Hypothalamus (tissue), 51 donors: Measurements from ENCODE around the gene EPHX1.

ENCODE experiments used
- DNase-seq, 51 donors: peaks; one replicate each; lab custom pipeline; 2025; lab: John Stamatoyannopoulos, UW

Gene EPHX1

DNA sequence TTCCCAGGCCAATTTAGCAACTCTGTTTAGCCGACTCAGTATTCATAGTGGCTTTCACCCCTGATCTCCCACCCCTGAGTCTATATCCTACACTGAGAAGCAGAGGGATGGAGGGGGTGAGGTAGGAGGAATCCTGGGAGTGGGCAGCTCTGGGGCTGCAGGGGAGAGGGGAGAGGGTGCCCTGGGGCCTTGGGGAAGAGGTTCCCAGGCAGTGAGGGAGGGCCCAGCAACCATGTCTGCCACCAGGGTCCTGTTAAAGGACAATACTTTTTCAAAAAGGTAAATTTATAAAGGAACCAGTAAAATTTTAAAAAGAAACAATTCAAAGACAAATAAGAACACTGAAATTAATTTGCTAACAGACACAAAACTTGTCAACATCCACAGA is 30.3 kb downstream of the EPHX1 start:
- DNase-seq, result no peak

DNA sequence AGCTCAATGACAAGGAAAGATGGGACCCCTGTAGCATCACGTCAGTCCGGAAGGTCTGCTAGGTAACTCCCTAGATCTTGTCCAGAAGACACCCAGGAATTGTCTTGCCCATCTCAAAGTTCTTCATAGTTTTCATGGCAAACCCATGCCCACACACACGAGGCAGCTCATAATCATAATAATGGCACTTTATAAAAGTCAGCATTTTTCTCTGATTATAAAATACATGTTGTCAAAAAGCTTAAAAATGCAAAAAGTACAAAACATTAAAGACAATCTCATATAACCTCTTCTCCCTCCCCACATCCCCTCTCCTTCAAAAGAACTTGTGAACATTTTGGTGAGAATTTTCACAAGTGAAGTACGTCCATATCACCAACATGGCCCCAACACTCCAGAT is 30.8 kb downstream of the EPHX1 start:
- no peak for DNase-seq

DNA sequence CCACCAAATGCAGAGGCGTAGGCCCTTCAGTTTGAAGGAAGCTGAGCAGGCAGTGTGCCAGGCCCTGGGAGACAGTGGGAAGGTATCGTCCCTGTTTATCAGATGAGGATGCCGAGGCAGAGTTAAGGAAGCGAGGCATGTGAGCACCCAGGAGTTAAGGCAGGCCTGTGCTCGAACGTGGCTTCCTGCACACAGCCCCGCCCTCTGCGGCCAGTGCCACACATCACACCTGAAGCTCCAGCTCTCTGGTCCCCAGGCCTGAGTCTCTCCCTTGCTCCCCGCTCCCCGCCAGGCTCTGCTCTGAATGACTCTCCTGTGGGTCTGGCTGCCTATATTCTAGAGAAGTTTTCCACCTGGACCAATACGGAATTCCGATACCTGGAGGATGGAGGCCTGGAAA is 32.1 kb downstream of the EPHX1 start:
- no peak for DNase-seq

DNA sequence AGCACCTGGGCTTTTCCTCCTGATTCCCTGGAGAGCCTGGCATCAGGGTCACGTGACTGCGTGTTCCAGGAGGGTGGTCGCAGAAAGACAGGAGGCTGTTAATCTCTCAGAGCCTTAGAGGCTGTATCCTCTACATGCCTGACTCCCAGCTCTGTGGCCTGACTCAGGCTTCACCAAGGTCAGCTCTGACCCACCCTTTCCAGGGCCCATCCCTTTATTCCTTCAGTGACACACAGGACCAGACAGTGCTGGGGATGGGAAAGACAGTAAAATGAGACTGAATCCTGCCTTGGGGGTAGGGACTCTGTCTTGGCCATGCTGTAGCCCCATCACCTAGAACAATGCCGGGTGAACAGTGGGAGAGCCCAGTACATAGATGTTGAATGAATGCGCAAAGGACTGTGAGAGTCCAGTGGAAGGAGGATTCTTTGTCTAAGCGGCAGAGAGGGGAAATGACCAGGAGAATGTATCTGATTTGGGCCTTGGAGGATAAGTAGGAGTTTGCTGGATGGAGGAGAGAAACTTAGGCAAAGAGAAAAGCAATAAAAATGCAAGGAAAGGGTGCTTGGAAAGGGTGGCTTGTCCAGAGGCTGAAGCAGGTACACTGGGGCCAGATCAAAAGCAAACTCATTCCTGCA is 33.0 kb downstream of the EPHX1 start:
- DNase-seq, result no peak

DNA sequence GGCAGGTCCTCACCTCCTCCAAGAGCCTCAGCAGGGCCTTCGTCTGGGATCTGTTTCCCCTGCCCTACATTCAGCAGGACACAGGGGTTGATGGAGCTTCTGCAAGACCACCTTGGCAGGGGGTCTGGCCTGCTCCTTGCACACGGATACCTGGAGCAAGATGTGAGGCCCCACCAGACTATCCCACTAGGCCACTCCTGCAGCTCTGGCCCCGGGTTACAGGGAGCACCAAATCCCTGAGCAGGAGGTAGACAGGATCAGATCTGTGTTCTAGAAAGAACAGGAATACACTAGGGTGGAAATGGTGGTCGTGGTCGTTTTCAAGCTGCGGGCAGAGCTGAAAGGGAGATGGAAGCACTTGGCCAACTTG is 33.5 kb downstream of the EPHX1 start:
- no peak for DNase-seq

DNA sequence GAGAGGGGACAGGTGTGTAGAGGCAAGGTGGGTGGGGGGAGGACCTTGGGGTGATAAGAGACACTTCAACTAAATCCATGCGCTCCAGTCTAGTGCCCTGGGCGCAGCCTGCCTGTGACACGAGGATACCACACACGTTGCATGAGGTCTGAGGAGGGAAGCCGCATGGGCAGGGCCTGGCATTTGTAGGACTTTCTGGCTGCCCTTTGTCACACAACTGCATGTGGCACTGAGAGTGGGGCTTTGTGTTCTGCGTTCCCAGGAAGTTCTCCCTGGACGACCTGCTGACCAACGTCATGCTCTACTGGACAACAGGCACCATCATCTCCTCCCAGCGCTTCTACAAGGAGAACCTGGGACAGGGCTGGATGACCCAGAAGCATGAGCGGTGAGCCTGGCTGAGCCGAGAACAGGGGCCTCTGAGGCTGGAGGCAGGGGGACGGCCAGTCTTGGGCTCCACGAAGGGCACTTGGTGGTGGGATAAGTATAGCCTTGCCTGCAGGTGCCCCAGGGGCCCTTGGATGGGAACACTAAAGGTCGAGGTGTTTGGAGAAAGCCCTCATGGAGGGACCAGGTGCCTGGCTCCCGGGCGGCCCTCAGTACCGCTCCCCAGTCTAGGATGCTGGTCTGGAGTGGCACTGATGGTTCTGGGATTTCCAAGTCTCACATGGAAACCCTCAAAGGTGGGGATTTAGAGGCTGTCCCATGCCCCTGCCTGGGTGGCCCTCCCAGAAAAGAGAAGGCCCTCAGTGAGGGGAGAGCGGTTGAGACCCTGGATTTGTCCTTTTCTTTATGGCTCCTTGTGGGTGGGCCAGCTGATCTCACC is 34.5 kb downstream of the EPHX1 start:
- DNase-seq, result peak in 2 of 51 donors; percentile 37 to 44

DNA sequence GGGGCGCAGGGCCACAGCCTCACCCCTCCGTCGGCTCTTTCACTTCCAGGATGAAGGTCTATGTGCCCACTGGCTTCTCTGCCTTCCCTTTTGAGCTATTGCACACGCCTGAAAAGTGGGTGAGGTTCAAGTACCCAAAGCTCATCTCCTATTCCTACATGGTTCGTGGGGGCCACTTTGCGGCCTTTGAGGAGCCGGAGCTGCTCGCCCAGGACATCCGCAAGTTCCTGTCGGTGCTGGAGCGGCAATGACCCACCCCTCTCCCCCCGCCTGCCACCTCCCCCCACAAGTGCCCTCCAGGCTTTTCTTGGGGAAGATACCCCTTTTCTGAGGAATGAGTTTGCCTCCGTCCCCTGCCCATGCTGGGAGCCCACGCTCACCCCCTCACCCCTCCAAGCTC is 35.2 kb downstream of the EPHX1 start:
- DNase-seq, result no peak

DNA sequence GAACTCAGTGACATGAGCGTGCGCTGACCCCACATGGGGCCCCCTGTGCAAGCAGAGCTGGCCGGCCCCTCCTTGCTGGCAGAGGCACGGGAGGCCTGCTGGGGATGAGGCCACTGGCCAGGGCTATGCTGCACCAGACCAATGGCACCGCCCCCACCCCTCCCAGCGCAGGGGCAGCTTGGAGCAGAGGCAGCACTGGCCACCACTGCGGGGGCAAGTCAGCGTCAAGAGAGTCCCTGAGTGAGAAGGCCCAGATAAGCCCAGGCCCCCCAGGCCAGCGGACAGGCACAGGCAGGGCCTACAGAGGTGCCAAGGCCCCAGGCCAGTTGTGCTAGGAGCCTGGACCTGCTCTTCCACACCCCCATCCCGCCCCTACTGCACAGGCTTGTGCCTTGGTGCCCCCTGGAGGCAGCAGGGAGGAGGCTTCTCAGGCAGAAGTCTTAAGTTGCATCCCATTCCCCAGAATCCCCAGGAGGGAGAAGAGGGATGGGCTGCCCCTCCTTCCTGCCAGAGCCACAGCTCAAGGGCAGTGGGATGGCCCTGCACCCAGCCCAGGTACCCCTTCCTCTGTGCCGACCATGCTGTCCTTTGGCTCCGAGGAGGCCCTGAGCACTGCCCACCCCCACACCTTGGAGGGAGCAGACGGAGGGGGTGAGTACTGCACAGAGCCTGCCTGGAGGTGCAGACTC is 35.8 kb downstream of the EPHX1 start:
- peak in 26 of 51 donors; percentile 15 to 67 (median 38) for DNase-seq

DNA sequence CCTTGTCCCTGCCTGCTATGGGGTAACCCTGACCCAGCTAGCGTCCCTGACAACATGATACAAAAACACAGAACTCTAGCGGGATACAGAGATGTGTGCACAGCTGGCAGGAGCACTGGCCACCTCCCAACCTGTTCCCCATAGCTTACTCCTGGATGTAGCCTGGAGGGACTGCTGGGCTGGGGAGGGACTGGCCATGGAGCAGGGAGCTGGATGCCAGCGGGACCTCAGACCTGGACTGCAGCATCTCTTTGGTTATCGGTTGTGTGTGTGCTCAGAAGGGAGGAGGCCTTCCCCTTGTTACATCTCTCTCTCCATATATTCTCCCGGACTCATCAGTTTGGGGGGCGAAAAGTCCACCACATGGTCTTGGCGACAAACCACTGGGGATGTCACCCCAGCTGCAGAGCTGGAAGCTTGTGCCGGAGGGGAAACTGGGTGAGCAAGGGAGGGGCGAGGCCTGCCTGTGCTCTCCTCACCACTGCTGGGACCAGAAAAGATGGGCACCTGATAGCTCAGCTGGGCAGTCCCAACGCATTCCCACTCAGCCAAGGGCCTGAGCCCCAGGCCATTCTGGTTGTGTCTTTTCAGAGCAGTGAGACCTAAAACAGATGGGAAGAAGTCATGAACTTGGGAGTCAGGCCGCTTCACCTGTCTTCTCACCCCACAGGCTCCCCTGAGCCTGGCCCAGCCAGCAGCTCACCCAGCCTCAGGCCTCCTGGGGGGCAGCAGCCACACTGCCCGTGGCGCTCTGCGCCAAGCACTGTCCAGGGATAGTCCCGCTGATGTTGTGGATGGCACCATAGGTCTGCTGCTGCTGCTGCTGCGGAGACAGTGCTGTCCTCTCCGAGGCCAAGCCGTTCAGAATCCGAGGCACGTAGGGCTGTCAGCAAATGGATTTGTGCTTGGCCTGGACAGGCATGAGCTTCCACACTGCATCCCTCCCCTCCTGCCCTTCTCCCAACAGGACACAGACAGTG is 36.7 kb downstream of the EPHX1 start:
- peak in 6 of 51 donors; percentile 18 to 48 (median 32) for DNase-seq

DNA sequence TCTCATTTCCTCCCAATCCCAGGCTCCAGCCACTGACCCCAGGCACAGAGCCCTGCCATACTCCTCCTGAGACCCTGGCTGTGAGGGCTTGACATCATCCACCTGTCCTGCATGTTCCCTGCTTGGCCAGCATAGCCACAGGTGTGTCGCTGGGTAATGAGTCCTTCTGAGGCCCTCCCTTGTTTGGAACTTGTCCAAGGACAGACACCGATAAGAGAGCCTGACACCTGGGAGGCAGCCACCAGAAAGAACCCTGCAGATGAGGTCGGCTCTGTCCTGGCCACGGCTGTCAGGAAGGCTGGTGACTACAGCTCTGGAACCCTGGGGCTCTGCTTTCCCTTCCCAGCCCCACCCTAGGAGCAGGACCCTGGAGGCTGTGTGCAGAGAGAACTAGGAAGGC is 37.7 kb downstream of the EPHX1 start:
- DNase-seq, result no peak

DNA sequence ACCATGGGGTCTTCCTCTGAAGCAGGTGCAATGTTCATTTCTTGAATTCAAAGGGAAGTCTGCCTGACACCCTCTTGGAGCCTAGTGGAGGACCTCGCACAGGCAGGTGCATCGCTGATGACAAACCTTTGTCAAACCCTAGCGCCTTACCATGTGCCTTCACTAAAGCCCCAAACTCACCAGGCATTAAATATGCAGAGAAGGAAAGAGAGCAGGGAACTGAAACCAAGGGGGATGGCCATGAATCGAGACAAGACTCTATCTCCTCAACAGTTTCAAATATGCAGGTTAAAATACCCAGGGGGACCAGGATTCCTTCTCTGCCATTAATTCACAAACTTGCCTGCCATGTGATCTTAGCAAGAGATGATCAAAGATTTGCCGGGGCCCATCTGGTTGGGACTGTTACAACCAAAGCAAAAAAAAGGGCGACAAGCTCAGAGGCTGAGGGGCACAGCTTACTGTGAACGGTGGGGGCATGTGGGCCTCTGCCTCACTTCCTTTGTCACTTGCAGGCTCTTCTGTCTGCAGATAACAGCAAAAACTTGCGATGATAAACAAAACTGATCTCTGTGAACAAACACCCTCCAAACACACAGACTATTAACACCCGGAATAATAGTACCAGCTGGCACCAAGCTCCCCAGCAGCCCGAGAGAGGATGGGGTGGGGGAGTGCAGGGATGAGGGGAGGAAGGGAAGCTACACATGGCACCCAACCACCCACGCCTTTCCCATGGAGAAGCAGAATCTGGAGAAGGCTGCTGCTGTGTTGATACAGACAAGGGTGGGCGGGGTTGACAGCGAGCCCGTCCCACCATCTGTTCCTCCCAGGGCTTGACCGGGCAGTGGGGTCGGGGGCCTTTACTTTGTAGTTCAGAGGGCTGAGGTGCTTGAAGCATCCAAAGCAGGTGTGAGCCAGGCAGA is 38.4 kb downstream of the EPHX1 start:
- DNase-seq, result peak in 29 of 51 donors; percentile 20 to 76 (median 51)

DNA sequence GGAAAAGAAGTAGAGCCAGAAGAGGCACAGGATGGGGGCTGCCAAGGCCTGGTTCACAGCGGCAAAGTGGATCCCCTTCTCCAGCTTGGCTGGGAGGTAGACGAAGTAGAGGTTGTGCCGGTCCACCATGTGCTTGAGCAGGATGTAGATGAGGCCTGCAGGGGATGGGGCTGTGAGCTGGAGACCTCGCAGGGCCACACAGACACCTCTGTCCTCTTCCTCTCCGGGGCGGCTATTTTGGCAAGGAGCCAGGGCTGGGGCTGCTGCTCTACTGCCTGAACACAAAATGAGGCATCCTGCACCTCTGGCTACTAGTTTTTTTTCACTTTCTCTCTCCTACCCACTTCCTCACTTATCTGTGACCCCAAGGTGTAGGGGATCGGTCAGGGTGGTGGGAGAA is 40.0 kb downstream of the EPHX1 start:
- peak in 13 of 51 donors; percentile 18 to 53 (median 33) for DNase-seq

DNA sequence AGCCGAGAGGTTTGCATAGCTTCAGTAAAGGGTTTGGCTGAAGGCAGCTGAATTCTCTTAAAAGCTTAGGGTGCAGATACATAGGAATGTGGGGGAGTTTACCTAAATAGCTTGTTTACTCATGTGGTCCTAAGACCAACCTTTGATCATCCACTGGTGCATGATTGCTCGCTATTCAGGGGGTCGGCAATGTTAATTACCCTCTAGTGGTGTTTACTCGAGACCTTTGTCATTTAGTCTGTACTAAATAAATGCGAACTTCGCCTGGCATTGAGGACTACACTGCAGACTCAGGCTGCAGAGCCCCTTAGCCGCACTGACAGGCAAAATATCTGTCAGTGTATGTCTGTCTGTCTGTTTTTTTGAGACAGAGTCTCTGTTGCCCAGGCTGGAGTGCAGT is 40.4 kb downstream of the EPHX1 start:
- DNase-seq, result no peak

DNA sequence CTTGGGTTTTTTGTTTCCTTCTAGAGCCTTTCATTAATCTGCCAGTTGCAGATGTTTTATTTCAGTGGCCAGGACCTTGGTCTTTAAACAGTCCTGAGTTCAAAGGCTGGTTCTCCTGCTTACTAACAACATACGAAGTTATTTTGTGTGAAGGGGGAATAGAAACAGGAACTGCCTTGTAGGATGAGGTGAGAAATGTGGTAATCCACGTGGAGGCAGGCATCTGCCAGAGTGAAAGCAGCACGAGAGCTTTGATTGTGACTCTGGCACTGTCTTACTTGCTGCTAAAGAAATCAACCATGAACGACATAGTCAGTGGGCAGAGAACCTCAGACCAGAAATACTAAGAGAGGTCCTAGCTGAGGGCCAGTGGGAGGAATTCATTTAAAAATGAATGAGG is 41.9 kb downstream of the EPHX1 start:
- no peak for DNase-seq

DNA sequence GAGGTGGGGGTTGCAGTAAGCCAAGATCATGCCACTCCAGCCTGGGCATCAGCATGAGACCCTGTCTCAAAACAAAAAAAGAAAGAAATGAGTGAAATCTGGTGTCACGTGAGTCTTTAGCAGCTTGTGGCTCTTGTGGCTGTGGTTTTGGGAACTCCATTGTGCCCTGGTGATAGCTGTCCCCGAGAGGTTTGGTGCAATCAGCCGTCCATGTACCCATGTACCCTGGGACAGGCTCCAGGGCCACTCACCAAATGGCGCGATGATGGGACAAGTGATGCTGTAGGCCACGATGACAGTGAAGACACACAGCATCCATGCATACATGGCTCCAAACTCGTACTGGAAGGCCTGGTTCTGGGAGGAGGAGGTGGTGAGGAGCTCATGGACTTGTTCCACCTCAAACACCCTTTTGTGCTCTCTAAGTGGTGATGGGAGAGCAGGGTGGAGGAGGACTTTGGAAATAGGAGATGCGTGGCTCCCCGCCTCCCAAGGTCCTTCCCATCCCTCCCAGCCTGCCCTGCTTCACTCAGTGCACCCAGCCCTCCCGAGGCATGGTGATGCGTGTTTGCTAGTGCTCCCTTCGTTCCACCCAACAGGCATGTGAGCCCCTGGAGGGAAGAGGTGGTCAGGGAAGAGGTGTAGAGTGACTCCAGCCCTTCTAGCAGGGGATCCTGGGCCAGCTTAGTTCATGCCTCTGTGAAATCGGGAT is 42.6 kb downstream of the EPHX1 start:
- no peak for DNase-seq

DNA sequence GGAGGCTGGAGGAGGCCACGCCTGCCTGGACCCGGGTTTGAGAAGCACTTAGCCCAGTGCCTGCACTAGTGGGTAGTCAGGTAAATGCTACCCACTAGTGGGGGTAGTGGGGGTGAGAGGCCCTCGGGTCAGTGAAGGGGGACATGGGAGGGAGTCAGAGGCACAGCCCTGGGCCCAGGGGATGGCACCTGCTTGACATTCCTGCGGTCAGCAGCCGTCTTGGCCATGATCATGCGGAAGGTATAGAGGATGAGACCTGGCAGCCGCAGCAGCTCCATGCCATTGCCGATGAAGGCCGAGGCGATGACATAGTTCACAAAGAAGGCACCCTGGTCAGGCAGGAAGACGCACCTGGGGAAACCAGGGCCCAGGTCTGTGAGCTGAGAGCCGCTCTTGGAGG is 43.5 kb downstream of the EPHX1 start:
- DNase-seq, result no peak

DNA sequence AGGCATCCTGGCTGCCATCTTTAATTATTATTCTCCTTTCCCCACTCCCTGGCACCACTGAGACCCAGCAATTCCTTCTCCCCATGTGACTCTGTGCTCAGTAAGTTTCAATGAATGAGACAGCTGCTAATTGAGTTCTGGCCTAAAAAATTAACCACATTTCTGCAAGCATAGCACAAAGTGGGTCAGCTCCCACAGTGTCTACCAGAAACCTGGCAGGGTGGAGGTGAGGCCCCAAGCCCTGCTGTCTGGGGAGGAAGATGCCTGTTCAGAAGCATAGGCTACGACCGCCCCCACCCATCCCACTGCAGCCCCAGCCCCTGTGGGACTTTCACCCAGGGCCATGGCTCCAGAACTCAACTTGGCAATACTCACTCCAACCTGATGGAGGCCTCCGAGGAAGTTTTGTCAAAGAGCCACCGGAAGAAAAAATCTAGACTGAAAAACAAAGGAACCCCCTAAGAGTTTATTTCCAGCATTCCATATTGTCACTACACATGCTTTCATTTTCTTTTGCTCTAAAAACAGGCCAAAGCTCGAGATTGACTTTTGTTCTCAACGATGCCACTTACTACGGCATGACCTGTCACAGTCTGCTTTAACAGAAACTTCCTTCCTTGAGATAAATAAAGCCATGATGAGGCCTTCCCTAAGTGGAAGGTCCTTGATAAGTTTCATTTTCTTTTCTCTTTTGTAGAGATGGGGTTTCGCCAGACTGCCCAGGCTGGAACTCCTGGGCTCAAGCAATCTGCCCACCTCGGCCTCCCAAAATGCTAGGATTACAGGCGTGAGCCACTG is 45.8 kb downstream of the EPHX1 start:
- peak in 1 of 51 donors; percentile 30 for DNase-seq

DNA sequence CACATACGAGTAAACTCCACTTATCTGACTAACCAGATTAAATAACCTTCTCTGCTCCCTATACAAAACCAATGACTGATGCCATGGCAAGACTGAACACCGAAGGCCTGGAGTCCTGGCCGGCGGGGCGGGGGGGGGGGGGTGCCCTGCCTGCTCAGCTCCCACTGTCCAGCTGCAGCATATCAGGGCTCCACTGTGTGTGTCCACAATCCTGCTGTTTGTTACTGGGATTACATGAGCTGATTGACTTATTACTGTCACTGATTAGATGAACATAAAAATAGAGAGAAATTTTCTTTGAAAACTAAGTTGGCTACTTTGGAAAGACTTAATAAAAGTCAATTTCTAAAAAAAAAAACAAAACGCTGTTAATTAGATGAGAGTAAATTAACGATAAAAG is 47.3 kb downstream of the EPHX1 start:
- peak in 13 of 51 donors; percentile 21 to 61 (median 42) for DNase-seq
